Cerebellar nuclear complex (tissue), 1 donor: ENCODE results near the gene TRA2A.
"Not testable (repeated sequence)": the region's sequence is repeated elsewhere in the genome, so short reads cannot be mapped to it uniquely, and the experiment has no call there.

Experiments
- DNase-seq, 2 experiments: peaks; one replicate each; lab custom pipeline; 2025; lab: John Stamatoyannopoulos, UW

The TRA2A gene

DNA sequence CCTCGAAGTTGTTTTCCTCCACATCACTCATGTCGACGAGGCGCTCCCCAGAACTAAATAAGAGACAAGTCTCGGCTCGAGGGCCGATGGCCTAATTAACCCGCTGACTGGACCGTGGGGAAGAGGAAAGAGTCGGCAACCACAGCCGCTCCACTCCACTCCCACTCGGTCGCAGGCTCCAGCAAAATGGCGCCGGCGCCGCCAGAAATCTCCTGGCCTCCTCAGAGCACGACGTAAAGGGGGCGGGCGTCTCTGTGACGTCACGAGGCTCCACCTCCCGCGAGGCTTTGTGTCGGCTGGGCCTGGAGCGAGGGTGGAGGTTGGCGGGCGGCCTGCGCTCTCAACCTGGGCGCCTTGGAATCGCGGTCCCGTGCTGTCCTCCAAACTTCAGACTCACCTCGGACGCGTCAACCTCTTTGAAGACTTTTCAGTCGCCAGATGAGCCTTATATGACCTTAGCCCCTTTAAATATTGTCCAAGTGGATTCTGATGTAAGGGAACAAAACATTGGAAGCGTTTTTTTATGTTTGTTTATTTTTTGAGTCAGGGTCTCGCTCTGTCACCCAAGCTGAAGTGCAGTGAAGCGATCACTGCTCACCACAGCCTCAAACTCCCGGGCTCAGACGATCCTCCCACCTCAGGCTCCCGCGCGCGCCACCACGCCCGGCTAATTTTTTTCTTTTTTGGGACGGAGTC lies at the start of gene TRA2A:
TSS of gene TRA2A (minus strand) at position 188 of the 696 bp plus-strand sequence. CDS start at position 31, 157 bp downstream.
- DNase-seq: peak; percentile 79 to 83

DNA sequence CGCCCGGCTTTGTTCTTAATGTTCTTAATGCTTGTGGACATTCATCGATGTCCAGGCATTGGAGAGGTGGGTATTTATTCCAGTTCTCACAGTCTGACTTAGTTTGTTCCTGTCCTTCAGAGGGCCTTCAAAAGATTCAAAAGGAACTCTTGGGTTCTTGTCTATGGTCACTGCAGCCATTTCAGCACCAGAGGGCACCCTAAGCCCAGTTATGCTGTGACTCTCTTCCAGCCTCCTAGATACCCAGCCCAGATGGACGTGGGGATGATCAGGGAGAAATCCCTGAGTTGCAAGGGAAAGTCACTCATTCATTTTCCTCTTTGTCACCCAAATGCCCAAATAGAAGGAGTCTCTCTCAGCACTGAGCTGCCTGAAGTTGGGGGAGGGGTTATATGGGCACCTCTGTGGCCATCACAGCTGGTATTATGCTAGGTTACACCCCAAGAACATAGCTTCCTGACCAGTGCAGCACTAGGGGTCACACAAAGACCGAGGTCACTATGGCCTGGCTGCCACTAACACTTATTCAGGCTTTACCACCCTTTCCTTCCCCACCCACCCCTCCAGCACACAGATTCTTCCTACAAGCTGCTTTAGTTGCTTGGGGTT lies 38.9 kb upstream of the TRA2A start:
- peak in 1 of 2 experiments; percentile 2 for DNase-seq

DNA sequence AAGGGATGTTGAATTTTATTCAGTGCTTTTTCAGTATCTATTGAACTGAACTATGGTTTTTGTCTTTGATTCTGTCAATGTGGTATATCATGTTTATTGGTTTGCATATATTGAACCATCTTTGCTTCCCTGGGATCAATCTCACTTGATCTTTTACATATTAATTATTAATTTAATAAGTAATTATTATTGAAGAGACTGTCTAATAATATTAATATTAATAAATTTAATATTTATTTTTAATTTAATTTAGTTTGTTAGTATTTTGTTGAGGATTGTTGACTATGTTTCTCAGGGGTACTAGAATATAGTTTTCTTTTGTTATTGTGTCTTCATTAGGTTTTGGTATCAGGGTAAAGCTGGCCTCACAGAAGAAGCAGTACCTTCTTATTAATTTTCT lies 26.5 kb upstream of the TRA2A start:
- no peak for DNase-seq

GRCh38 chr7:23547662-23548061 lies 15.9 kb upstream of the TRA2A start:
- no peak for DNase-seq

- DNase-seq: peak in 1 of 2 experiments; percentile 41
These were observed 15.3 kb upstream of the TRA2A start for GRCh38 chr7:23546897-23547572.

DNA sequence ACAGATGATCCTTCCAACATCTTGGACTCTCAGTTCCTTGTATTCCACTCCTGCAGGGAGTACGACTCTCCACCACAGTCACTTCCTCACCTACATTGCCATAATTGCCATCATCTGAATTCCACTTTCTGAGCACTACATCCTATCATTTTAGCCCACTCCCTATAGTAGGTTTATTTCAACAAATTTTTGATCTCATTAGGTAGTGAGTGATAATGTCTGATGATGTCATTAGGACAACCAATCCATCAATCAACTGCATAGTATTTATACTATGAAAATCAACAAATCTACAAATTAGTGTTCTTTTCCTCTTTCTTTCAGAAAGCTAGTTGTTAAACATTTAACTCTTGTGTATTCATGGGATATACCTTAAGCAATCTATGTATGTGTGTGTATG lies 13.7 kb upstream of the TRA2A start:
- DNase-seq: no peak

- no peak for DNase-seq
These were observed 13.2 kb upstream of the TRA2A start for GRCh38 chr7:23544913-23545354.

DNA sequence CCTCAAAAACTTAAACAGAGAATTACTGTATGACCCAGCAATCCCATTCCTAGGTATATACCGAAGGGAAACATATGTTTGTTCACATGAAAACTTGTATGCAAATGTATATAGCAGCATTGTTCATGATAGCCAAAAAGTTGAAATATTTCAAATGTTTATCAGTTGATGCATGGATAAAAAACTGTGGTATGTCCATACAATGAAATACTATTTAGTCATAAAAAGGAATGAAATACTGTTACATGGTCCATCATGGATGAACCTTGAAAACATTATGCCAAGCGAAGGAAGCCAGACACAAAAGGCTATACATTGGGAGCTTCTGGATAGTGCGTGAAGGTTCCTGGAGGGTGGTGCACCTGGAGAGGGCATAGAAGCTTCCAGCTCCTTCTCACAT lies 11.0 kb upstream of the TRA2A start:
- DNase-seq: no peak

DNA sequence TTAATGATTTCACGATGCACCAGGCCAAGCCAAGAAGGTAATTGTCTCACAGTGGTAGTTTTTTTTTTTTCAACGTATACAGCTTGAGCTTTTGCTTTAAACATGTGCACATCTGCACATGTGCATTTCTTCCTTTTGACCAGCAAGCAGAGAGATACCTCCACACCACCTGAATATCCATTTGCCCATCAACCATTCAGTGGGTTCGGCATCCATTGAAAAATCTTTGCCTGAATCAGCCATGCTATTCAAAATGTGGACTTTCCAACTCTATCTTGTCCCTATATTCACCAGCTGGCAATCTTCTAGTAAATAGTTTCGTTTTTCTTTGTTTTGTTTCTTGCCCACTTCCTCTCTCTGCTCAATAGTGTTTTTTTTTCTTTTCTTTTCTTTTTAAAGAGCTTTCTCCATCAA lies 7.7 kb upstream of the TRA2A start:
- DNase-seq: no peak

- no peak for DNase-seq
These were observed 6.5 kb upstream of the TRA2A start for GRCh38 chr7:23538301-23538700.

GRCh38 chr7:23533238-23533604 lies 1.4 kb upstream of the TRA2A start:
- no peak for DNase-seq

DNA sequence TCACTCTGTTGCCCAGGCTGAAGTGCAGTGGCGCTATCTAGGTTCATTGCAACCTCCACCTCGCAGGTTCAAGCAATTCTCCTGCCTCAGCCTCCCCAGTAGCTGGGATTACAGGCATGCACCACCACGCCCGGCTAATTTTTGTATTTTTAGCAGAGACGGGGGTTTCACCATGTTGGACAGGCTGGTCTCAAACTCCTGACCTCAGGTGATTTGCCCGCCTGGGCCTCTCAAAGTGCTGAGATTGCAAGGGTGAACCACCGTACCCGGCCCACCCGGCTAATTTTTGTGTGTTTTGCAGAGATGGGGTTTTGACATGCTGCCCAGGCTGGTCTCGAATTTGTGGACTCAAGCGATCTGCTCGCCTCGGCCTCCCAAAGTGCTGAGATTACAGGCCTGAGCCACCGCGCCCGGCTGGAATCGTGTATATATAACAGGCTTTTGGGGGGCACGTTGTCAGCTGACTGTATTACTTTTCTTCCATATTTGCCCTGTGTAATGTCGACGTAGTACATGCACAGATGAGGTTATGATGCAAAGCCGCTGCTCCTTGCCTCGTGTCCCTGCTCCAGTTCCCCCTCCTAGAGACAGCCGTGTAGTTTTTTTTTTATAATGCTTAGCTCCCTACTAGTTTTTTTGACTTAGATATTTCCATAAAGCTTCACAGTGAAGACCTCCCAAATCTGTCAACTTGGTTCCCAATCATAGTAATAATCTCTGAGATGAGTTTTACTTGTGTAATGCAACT lies 883 bp upstream of the TRA2A start:
- DNase-seq: no peak

DNA sequence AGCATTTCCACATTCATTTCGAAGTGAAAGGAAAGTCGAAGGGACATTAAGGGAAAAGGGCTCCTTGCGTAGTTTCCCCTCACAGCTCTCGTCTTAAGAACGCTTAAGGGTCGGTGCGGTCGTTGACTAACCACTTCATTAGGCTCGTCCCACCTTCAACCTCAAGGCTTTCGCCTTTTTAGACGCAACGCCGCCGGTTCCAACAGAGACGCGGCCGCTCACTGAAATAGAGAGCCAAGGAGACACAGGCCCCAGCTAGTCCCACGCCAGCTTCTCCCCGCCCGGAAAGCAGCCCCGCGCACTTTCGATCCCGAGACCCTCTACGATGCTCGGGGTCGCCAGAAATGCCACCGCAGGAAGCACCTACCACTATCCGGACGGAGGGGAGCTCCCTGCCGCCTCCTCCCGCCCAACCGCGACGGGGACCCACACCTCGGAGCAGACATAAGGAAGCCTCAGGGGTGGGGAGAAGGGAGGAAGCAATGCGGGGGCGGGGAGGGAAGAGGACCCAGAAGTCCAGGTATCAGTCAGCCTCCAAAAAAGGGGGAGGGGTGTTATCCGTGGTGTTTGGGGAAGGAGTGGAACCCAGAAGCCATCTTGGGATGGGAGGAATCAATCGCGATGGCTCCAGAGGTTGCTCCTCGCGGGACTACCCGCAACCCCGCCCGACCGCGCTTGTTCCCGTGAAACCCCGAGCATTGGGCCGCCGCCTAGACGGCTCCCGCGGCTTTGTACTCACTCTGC lies 559 bp downstream of the TRA2A start:
- DNase-seq: no peak

- DNase-seq: no peak
These were observed 1.4 kb downstream of the TRA2A start for GRCh38 chr7:23530405-23530804.

DNA sequence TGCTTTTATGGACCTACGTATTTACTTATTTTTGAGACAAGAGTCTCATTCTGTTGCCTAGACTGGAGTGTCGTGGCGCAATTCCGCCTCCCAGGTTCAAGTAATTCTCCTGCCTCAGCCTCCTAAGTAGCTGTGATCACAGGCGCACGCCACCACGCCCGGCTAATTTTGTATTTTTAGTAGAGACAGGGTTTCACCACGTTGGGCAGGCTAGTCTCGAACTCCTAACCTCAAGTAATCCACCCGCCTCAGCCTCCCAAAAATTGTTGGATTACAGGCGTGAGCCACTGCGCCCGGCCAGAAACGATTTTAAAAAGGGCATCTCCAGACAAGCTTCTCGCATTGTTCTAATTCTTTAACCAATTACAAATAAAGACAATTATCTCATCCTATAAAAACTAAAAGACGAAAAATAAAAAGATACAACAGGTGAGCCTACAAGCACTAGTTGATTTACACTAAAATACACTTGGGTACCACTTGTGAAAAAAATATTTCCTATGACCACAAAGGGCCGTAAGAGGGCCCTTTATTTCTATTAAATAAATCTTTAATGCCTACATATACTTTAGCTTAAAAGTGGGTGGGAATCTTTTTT lies 2.4 kb downstream of the TRA2A start:
- DNase-seq: no peak

- DNase-seq: not testable (repeated sequence)
These were observed 6.2 kb downstream of the TRA2A start for GRCh38 chr7:23525611-23526010.

- no peak for DNase-seq
These were observed 7.3 kb downstream of the TRA2A start for GRCh38 chr7:23524473-23524872.

- DNase-seq: no peak
These were observed 8.2 kb downstream of the TRA2A start for GRCh38 chr7:23523486-23524075.

- no peak for DNase-seq
These were observed 11.2 kb downstream of the TRA2A start for GRCh38 chr7:23520582-23520981.

DNA sequence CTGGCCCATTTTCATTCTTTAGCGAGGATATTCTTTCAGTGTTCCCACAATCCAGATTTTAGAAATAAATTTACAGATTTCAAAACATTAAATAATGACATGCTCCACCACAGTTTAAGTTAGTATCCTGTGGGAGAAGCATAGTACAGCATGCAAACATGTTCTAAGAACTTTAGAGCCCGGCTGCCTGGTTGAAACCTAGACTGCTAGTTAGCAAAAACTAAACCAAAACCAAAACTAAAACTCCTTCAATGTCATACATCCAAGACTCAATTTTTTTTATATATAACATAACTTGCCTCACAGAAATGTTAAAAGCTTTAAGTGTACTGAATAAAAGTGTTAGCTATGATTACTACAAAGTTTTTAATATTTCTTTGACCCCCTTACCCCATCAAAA lies 17.0 kb downstream of the TRA2A start:
- DNase-seq: no peak

- DNase-seq: not testable (repeated sequence)
These were observed 18.0 kb downstream of the TRA2A start for GRCh38 chr7:23513746-23514145.
